ENCODE results near the gene KCTD5. TPM values are rescaled to one million over a fixed set of nuclear protein-coding genes. Genes with fewer than 3 reads are reported as not detected.
"Not testable (repeated sequence)": the region's sequence is repeated elsewhere in the genome, so short reads cannot be mapped to it uniquely, and the experiment has no call there.

KCTD5 gene
- total RNA-seq, 1 donor from 2014 or later = 21.6 TPM

- H3K27ac Mint-ChIP-seq = peak overlapping the region; percentile 89
Observed at GRCh38 chr16:2692948-2693651, 10.8 kb downstream of the KCTD5 start.

GRCh38 chr16:2696601-2697250 is 14.4 kb downstream of the KCTD5 start:
- not testable (repeated sequence) for H2AFZ ChIP-seq (replicated peaks); H4K20me1 ChIP-seq (ENCODE audit: low read depth); H3K9ac ChIP-seq; H3K27ac ChIP-seq; H3K27me3 ChIP-seq; H3K4me3 ChIP-seq; H3F3A ChIP-seq (ENCODE audit: low read depth); DNase-seq (ENCODE audit: low spot score); H3K27ac Mint-ChIP-seq; H3K4me3 Mint-ChIP-seq; H3K36me3 ChIP-seq; H3K4me2 ChIP-seq; H3K36me3 Mint-ChIP-seq; H3K9me3 Mint-ChIP-seq; H3K27me3 Mint-ChIP-seq (ENCODE audit: insufficient read depth, low read depth); H3K9me3 ChIP-seq (ENCODE audit: low read depth)
- Histone ChIP-seq H3K4me1 (peaks cover 16% of the 10 kb centered on the region), H3K79me2 (ENCODE audit: low read depth) (peaks cover 17% of the 10 kb centered on the region)
- peaks cover 11% of the 10 kb centered on the region for H3K4me1 Mint-ChIP-seq

More at GRCh38 chr16:2692948-2693651, 10.8 kb downstream of the KCTD5 start:
- Mint-ChIP-seq H3K9me3 (no peaks in the 10 kb centered on the region), H3K4me1 (peaks cover 11% of the 10 kb centered on the region), H3K36me3 (peaks cover 2% of the 10 kb centered on the region), H3K4me3 (no peak overlapping the region), H3K27me3 (ENCODE audit: insufficient read depth, low read depth) (peaks cover 3% of the 10 kb centered on the region)
- DNase-seq (ENCODE audit: low spot score) = peak; percentile 77
- no peak for TF ChIP-seq EZH2 (IDR thresholded peaks at IDR 0.05)
- no peak for TF ChIP-seq EZH2phosphoT487 (IDR thresholded peaks at IDR 0.05)
- TF ChIP-seq CTCF (IDR thresholded peaks at IDR 0.05) = no peak
- H2AFZ ChIP-seq (replicated peaks) = no peak overlapping the region
- H3K27me3 ChIP-seq = no peaks in the 10 kb centered on the region
- peak overlapping the region; percentile 2 for H3K4me2 ChIP-seq
- peaks cover 12% of the 10 kb centered on the region for H4K20me1 ChIP-seq (ENCODE audit: low read depth)
- H3K9ac ChIP-seq = peak overlapping the region; percentile 3
- no peaks in the 10 kb centered on the region for H3F3A ChIP-seq (ENCODE audit: low read depth)
- no peak overlapping the region for H3K4me3 ChIP-seq
- peaks cover 16% of the 10 kb centered on the region for H3K4me1 ChIP-seq
- H3K9me3 ChIP-seq (ENCODE audit: low read depth) = no peaks in the 10 kb centered on the region
- peaks cover 33% of the 10 kb centered on the region for H3K79me2 ChIP-seq (ENCODE audit: low read depth)
- H3K36me3 ChIP-seq = no peaks in the 10 kb centered on the region
- H3K27ac ChIP-seq = peak overlapping the region; percentile 69

DNA sequence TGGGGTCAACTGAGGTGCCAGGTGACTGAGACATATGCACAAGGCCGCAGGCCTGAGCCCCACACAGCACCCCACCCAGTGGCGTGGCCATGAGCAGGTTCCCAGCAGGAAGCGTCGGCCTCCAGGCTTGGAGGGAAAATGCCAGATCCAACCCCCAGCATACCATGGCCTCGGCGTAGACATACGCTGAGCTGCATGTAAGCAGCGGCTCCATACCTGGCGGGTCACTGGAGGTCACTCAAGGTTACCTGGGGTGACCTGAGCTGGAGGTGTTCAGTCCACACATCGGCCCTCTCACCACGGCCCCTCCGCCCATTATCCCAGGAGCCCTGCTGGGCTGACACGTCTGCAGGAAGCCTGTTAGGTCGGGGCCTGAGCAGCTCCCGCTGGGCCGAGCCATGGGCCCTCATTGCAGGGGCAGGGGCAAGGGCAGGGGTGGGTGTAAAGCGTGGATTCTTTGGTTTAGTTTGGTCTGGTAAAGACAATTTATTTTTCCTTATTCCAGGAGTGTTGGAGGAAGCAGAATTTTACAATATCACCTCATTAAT is 15.2 kb downstream of the KCTD5 start:
- no peak overlapping the region for H3K27ac ChIP-seq
- H3K4me2 ChIP-seq = no peak overlapping the region
- peaks cover 11% of the 10 kb centered on the region for H3K4me1 ChIP-seq
- H3K79me2 ChIP-seq (ENCODE audit: low read depth) = peaks cover 11% of the 10 kb centered on the region
- H3K9ac ChIP-seq = no peak overlapping the region
- H3K27me3 ChIP-seq = no peaks in the 10 kb centered on the region
- no peak overlapping the region for H3K4me3 ChIP-seq
- peaks cover 9% of the 10 kb centered on the region for H3K4me1 Mint-ChIP-seq
- H4K20me1 ChIP-seq (ENCODE audit: low read depth) = peaks cover 5% of the 10 kb centered on the region
- no peaks in the 10 kb centered on the region for H3K36me3 ChIP-seq
- DNase-seq (ENCODE audit: low spot score) = no peak
- H3K4me3 Mint-ChIP-seq = no peak overlapping the region
- H3K9me3 ChIP-seq (ENCODE audit: low read depth) = no peaks in the 10 kb centered on the region
- H3F3A ChIP-seq (ENCODE audit: low read depth) = no peaks in the 10 kb centered on the region
- TF ChIP-seq EZH2 (IDR thresholded peaks at IDR 0.05) (no peak), CTCF (IDR thresholded peaks at IDR 0.05) (no peak)
- H2AFZ ChIP-seq (replicated peaks) = no peak overlapping the region
- H3K36me3 Mint-ChIP-seq = peaks cover 2% of the 10 kb centered on the region
- H3K27me3 Mint-ChIP-seq (ENCODE audit: insufficient read depth, low read depth) = peaks cover 3% of the 10 kb centered on the region
- no peak overlapping the region for H3K27ac Mint-ChIP-seq
- no peaks in the 10 kb centered on the region for H3K9me3 Mint-ChIP-seq

Measured in neural progenitor cell (in vitro differentiated cells).